HFF-Myc (cell line): ENCODE results near the gene MAST3.

Experiments
- DNase-seq: peaks from one replicate; pipeline ENCODE4 v3.0.0-alpha.2; 2011; ENCODE audit warnings: low read depth; ENCODE audit errors: extremely low read depth
- H3K4me3 ChIP-seq: replicated peaks from 2 replicates; pipeline ENCODE4 v1.5.1; 2011; ENCODE audit warnings: low read depth, mild to moderate bottlenecking, control low read depth, low read length
- CTCF ChIP-seq: IDR thresholded peaks from 2 replicates; pipeline ENCODE4 v1.5.1; 2012; ENCODE audit warnings: mild to moderate bottlenecking, low read depth, low read length, control low read depth; ENCODE audit errors: missing control alignments

The MAST3 gene

DNA sequence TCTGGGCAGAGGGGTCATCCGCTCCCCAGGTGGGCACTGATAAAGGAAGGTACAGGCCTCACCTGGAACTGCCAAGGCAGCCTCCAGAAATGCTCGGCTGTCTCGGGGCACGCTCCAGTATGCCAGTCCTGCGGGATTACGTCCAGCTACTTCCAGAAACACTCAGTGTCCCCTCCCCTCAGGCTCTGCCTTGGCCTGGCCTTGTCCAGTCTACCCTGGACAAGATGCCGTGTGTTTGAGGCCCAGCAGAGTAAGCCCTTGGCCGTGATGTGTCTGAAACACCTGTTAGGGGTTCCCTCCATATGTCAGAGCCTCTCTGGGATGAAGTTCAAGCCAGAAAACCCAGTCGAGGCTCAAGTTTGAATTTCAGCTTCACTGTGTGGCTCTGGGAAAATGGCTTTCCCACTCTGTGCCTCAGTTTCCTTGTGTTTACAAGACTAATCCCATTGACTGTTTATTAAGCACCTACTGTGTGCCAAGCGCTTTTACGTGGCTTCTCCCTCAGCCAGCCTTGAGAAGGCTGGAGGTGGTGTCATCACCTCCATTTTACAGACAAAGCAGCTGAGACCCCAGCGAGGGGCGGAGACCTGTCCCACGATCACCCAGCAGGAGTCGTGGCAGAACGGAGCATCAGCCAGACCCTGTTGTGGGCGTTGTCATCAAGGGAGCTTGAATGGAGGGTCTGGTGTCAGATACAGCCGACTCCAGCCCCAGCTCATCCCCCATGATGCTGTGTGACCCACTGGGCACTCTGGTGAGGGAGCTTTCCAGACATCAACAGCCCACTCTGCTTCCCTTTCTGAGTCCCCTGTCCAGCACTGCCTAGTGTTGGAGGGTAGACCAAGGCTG, 53.4 kb downstream of the MAST3 start:
- H3K4me3 ChIP-seq: no peak overlapping the region; the same call in 1 of the 2 replicates
- DNase-seq: no peak
- TF ChIP-seq CTCF: no peak

GRCh38 chr19:18152442-18152816, 54.9 kb downstream of the MAST3 start:
- peak; percentile 97 for DNase-seq
- H3K4me3 ChIP-seq: peak overlapping the region; percentile 90
- TF ChIP-seq CTCF: peak; percentile 60

GRCh38 chr19:18152817-18153555, 55.4 kb downstream of the MAST3 start, which contains the start of gene PIK3R2:
TSS of gene PIK3R2 (plus strand) at chr19:18153163. CDS start at chr19:18155880, 2,717 bp downstream.
- no peak for TF ChIP-seq CTCF
- H3K4me3 ChIP-seq: peak within 1 kb of the TSS; percentile 90
- DNase-seq: peak; percentile 96

DNA sequence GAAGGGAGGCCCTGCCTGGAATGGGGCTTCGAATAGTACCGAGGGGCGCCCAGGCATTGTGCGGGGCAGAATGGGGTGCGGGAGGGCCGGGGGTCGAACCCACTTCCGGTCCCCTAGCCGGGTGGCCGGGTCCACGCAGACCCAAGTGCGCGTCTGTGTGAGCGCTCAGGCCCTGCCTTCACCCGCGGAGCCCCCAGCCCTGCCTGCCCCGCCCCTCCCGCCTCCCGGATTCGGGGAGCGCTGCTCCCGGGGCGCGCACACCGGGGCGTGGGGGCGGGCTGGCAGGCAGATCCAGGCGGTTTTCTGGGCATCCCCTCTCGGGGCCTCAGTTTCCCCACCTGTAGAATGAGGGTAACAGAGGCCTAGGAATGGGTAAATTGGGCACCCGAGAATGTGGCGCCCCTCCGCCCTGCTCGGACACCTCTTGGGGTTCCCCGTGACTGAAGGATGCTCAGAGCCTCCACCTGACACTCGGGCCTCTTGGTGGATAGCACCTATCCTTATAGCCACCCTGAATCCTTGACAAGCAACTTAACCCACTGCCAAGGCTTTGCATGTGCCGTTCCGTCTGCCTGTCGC, 56.1 kb downstream of the MAST3 start:
- TF ChIP-seq CTCF: no peak
- peak overlapping the region; percentile 90 for H3K4me3 ChIP-seq
- no peak for DNase-seq

DNA sequence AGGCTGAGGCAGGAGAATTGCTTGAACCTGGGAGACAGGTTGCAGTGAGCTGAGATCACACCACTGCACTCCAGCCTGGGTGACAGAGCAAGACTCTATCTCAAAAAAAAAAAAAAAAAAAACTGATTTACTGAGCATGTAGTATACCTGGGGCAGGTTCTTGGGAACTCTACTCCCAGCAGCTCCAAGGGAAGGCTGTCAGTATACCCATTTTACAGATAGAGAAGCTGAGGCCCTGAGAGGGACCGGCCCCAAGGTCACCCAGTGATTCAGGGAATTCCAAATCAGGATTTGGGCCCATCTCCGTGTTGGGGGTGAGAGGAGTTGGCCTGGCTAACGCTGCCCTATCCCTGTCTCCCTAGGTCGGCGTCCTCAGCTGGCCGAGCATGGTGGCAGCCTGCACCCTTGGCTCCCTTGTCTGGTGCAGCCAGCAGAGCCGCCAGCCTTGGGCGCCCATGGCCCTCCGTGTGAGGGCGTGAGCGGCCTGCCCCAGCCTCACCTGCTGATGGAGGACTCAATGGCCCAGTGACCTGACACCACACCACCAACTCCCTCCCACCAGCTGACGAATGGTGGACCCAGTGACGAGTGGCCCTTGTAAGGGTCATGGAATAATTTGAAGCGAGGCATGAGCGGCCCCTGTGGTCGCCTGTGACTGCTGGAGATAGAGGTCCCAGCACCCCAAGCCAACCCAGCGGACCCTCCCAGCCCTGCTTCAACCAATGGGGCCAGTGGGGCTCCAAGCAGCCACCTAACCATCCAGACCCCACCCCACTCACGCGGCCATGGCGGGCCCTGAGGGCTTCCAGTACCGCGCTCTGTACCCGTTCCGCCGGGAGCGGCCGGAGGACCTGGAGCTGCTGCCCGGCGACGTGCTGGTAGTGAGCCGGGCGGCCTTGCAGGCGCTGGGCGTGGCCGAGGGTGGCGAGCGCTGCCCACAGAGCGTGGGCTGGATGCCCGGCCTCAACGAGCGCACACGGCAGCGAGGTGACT, 57.8 kb downstream of the MAST3 start:
- DNase-seq: no peak
- no peak for TF ChIP-seq CTCF
- no peak overlapping the region for H3K4me3 ChIP-seq

DNA sequence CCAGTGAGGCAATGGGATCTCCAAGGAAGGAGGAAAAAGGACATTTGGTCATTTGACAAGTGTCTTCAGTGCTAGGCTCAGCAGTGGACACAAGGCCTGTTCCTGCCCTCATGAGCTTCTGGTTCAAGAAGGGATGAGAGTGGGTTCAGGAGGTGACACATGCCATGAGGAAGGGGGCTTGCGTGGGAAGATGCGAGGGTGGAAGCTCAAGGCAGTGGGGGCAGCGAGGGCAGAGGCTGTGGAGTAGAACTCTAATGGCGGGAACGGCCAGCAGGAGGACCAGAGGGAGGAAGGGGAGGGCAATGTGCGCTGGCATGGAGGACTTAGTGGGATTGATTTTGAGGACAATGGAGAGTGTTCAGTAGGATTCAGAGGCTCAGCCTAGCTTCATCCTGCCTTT, 58.7 kb downstream of the MAST3 start:
- no peak overlapping the region for H3K4me3 ChIP-seq
- no peak for TF ChIP-seq CTCF
- no peak for DNase-seq
